Measurements from ENCODE around the gene UBL7.

- TF ChIP-seq EZH2 (IDR thresholded peaks at IDR 0.05; ENCODE audit: low read depth) (no peak), CTCF (conservative IDR thresholded peaks at IDR 0.05) (no peak)
These were observed 54.4 kb downstream of the UBL7 start for GRCh38 chr15:74406517-74406916.
